NCI-H2081 (cell line): Measurements from ENCODE around the gene TBL1XR1.

Source experiments
- DNase-seq, 2 experiments: peaks; one replicate each; lab custom pipeline; 2025; lab: John Stamatoyannopoulos, UW

Gene TBL1XR1

GRCh38 chr3:177109688-177110330, 87.5 kb downstream of the TBL1XR1 start:
- no peak for DNase-seq

DNA sequence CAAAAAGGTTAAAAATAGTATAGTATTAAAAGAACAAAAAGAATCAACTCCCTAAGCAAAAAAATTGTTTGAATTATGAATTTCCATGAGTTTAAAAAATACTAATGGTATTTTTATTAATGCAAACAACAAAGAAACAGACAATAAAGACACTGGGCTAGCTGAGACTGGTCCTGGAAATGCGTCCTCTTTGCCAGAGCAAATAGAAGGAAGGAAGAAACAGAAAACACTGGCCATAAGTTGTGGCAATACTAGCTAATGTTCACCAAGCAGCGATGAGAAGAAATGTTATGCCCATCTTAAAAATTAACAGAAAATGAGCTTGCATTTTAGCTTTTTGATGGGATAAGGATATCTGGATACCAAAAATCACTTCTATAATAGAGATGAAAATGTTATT, 88.6 kb downstream of the TBL1XR1 start:
- DNase-seq, result no peak

GRCh38 chr3:177107461-177108239, 89.6 kb downstream of the TBL1XR1 start:
- DNase-seq, result no peak

- DNase-seq, result no peak
Measured at GRCh38 chr3:177106594-177106993, 90.7 kb downstream of the TBL1XR1 start.

GRCh38 chr3:177106184-177106583, 91.1 kb downstream of the TBL1XR1 start:
- DNase-seq, result no peak

DNA sequence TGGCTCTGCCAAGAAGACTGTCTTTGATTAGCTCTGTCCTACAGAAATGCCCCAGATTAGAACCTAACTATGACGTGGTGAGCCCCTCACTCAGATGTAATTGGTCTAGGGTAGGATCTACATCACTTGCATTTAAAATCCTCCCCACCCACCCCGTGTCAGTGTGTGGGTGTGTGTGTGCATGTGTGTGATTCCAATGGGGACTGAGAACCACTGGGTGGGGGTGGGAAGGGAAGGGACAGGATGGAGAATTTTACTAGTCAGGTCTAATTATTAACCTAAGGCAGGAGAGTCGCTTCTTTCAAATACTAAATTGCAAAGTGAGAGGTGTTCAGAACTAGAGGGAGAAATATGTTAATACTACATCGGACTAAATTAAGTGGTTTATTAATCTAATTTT, 91.7 kb downstream of the TBL1XR1 start:
- no peak for DNase-seq

- no peak for DNase-seq
Measured at GRCh38 chr3:177104299-177104992, 92.8 kb downstream of the TBL1XR1 start.

GRCh38 chr3:177102553-177102952, 94.7 kb downstream of the TBL1XR1 start:
- DNase-seq, result no peak

- DNase-seq, result no peak
Measured at GRCh38 chr3:177098551-177098950, 98.7 kb downstream of the TBL1XR1 start.

- no peak for DNase-seq
Measured at GRCh38 chr3:177096615-177097014, 100.7 kb downstream of the TBL1XR1 start.

DNA sequence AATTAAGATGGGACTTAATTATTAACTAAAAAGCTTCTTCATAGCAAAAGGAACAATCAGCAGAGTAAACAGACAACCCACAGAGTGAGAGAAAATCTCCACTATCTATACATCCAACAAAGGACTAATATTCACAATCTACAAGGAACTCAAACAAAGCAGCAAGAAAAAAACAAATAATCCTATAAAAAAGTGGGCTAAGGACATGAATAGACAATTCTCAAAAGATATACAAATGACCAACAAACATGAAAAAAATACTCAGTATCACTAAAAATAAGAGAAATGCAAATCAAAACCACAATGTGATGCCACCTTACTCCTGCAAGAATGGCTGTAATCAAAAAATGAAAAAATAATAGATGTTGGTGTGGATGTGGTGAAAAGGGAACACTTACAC, 103.3 kb downstream of the TBL1XR1 start:
- no peak for DNase-seq

DNA sequence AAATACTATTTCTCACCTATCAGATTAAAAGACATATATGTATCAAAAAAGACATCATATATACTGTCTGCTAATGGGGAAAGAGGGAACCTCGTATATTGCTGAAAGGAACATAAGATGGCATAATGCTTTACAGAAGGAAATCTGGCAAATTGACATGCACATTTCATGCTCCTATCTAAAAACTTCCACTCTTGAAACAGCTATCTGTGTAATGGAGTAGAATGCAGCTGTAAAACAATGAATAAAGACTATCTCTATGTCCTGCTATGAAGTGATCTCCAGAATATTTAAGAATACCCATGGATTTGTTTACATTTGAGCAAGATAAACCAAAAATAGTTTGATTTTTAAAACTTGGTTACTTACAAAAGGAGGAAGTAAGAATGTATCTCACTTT, 107.4 kb downstream of the TBL1XR1 start:
- DNase-seq, result no peak

DNA sequence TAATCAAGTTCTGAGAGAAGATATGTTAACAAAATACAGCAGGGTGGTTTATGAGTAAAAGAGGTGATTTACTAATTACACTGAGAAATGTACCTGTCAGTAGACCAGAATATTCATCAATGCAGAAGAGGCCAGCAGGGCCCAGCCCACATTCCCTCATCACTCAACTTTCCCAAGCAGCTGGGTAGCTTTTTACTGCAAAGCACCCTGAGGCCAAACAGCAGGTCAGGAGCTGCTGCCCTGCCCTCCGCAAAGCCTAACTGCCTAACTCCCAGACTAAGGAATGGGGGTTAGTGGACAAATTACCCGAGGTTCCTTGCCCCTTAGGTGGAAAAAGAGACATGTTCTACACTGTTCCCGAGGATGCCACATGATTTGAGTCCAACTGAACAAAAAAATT, 108.2 kb downstream of the TBL1XR1 start:
- DNase-seq, result no peak

DNA sequence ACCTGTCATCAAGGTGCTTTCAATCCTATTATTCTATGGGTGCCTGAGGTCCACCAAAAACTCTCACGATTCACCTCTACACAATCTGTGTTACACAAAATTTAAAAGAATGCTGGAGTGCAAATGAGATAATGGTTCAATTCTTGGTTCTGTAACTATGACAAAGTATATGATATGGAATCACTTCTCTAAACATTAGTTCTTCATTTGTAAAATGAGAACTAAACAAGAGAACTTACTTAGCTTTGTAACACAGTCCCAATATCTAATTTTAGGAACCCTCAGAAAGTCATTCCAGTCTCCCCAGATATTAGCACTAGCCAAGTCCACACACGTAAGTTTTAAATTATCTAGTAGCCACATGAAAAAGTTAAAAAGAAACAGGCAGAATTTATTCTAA, 111.5 kb downstream of the TBL1XR1 start:
- DNase-seq, result no peak

- no peak for DNase-seq
Measured at GRCh38 chr3:177084616-177085015, 112.7 kb downstream of the TBL1XR1 start.

- no peak for DNase-seq
Measured at GRCh38 chr3:177080122-177080521, 117.2 kb downstream of the TBL1XR1 start.

- no peak for DNase-seq
Measured at GRCh38 chr3:177079684-177080083, 117.6 kb downstream of the TBL1XR1 start.

DNA sequence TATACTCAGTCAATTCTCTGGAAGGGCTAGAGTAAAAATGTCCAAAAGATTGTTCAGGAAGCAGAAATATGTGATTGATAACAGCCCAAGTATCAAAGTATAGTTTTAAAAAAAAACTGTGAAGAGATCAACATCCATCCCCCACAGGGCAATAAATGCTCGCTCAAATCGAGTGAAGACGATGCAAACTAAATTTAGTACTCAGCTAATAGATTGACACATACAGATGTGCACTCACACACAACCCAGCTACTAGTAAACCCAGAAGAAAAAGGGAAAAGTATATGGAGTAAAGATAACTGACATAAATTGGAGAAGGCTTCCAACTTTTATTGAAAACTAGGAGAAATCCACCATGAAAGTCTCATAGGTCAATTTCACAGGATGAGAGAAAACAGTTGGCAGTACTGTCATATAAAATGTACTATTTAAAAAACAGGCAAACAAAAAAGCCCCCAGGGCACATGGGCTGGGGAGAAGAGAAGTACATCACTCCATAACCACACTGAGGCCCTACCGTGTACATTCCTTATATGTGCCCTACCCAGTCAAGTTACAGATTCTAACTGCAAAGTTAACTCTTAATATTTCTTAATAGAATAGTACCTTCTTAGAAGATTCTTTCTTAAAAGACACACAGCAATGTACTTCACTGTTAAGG, 125.7 kb downstream of the TBL1XR1 start:
- no peak for DNase-seq

DNA sequence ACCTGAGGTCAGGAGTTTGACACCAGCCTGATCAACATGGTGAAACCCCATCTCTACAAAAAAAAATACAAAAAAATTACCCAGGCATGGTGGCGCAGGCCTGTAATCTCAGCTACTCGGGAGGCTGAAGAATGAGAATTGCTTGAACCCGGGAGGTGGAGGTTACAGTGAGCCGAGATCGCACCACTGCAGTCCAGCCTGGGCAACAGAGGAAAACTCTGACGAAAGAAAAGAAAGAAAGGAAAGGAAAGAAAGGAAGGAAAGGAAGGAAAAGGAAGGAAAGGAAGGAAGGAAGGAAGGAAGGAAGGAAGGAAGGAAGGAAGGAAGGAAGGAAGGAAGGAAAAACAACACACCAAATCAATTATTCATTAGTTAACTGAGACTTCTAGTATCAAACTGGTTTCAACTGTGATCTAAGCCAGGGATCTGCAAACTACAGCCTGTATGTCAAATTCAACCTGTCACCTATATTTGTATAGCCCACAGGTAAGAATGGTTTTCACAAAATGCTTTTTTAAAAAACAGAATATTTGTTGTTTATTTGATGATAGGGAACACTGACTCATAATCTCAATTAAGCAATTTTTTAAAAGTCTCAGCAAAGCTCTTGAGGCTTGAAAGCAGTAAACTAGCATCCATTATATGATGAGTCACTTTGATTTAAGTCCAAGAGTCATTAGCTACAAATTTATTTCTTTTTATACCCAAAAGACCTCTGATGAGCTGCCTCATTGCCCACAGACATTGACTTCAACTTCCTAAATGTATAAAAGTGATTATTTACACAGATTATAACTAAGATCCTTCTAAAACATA, 127.6 kb downstream of the TBL1XR1 start:
- DNase-seq, result no peak

DNA sequence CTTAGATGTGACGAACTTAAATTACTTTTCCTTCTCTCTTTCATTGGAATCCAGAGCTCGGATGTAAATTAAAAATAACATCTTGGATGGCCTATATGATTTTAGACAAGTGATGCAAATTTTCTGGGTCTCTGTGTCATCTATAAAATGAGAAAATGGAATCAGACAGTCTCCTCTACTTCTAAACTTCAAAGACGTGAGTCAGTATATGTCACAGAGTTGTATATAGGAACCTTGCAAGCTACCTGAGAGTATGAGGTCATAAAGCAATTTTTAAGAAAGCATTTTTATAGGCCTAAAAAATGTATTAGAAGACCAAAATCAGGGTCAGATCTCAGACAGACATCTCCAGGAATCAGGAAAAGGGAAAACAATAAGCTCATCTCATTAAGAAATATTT, 128.3 kb downstream of the TBL1XR1 start:
- no peak for DNase-seq

DNA sequence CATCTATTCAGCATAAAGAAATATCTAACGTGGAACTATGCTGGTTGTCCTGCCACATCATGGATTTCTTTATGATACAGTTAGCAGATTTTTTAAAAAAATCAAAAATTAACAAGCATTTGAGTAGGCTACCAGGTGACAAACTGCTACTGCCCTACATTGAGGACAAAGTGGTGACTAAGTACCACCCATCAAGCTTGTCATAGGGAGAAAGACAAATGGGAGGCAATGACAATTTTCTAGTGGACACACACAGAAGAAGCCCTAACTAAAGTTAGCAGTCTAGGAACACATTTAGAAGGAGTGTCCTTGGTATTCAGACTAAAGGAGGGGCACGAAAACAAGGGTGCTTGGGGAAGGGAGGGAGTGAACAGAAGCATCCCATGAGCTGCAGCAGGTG, 131.2 kb downstream of the TBL1XR1 start:
- DNase-seq, result no peak
